ENCODE data around the gene CTBP2. TPM values are rescaled to one million over a fixed set of nuclear protein-coding genes. Genes with fewer than 3 reads are reported as not detected.

Gene CTBP2
- polyA plus RNA-seq, 1 donor (not counting 4 experiments of a cell fraction or from before 2014, with no cell fraction given) = 76.0 TPM

DNA sequence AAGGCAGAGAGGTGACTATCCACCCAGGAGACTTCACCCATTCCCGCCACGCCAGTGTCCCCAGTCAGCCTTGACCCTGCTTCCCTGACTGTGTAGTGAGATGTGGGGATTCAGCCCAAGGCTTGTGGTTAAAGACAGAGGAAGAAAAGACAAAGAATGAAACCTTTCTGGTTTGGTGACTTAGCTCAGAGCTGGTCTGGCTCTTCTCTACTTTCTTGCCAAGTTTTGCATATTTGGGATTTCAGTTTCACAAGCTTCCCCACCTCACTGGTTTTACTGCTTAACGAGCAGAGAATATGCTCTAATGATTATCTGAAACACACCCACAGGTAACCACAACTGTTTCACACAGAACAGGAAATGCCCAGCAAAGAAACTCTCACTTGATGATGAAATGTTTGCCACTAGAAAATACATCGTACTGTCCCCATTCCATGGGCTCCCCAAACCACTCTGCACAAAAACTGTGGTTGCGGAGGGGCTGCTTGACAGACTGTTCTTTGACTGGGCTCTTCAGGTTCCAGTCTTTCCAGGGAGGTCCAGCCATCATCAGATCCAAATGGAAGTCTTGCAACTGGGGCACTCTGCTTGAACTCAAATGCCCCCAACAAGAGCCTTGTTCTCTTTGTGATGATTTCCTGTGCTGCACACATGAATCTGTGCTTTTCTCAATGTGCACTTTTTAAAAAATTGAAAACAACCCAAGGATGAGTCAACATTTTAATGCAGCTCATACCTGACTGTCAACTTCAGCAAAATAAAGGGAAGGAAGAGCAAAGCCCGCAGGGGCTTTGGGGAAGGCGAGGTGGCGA lies 95.5 kb downstream of the CTBP2 start:
- Histone ChIP-seq H3K4me3 (ENCODE audit: control insufficient read depth in 2 of 3, extremely low read depth in 1 of 3, insufficient read depth in 2 of 3, low read depth in 1 of 3, low read length in 3 of 3) (peak overlapping the region in 2 of 3 experiments; percentile 48 to 61), H3K36me3 (ENCODE audit: control insufficient read depth in 2 of 2, extremely low read depth in 1 of 2, insufficient read depth in 2 of 2, low read length in 2 of 2) (peaks cover 13 to 18% of the 10 kb centered on the region in 2 experiments), H4K20me1 (ENCODE audit: control insufficient read depth, extremely low read depth, insufficient read depth, low read length) (peaks cover 18% of the 10 kb centered on the region), H3K9ac (ENCODE audit: control insufficient read depth, extremely low read depth, insufficient read depth, low read length) (peak overlapping the region; percentile 56), H3K27ac (ENCODE audit: control insufficient read depth, insufficient read depth, low read length) (peak overlapping the region; percentile 91), H3K79me2 (ENCODE audit: control insufficient read depth, insufficient read depth, low read length) (peaks cover 79% of the 10 kb centered on the region), H3K4me2 (ENCODE audit: control insufficient read depth, extremely low read depth, insufficient read depth, low read depth, low read length) (peak overlapping the region; percentile 77), H3K9me1 (ENCODE audit: control insufficient read depth, extremely low read depth, insufficient read depth, low read length) (peaks cover 4% of the 10 kb centered on the region), H3K27me3 (ENCODE audit: control insufficient read depth, extremely low read depth, insufficient read depth, low read length) (no peaks in the 10 kb centered on the region), H3K4me1 (ENCODE audit: control insufficient read depth, extremely low read depth, insufficient read depth, low read length) (peaks cover 38% of the 10 kb centered on the region), H2AFZ (ENCODE audit: control insufficient read depth, low read length) (no peak overlapping the region), H3K9me3 (ENCODE audit: control insufficient read depth, low read depth, low read length) (no peaks in the 10 kb centered on the region)
- dilution Hi-C loops (cut with MboI; ENCODE audit: extremely low pct_ligation_motif_present, low sequenced_read_pairs) = no loop called here
- DNase-seq (ENCODE audit: low read depth, low spot score) (peak; percentile 30), FAIRE-seq (peak; percentile 88)
- TF ChIP-seq EZH2 (IDR thresholded peaks at IDR 0.05; ENCODE audit: low read length) = no peak
- TF ChIP-seq, protein P1, sequence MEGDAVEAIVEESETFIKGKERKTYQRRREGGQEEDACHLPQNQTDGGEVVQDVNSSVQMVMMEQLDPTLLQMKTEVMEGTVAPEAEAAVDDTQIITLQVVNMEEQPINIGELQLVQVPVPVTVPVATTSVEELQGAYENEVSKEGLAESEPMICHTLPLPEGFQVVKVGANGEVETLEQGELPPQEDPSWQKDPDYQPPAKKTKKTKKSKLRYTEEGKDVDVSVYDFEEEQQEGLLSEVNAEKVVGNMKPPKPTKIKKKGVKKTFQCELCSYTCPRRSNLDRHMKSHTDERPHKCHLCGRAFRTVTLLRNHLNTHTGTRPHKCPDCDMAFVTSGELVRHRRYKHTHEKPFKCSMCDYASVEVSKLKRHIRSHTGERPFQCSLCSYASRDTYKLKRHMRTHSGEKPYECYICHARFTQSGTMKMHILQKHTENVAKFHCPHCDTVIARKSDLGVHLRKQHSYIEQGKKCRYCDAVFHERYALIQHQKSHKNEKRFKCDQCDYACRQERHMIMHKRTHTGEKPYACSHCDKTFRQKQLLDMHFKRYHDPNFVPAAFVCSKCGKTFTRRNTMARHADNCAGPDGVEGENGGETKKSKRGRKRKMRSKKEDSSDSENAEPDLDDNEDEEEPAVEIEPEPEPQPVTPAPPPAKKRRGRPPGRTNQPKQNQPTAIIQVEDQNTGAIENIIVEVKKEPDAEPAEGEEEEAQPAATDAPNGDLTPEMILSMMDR (optimal IDR thresholded peaks at IDR 0.05 in 1 of 3, IDR thresholded peaks at IDR 0.05 in 1 of 3, conservative IDR thresholded peaks at IDR 0.05 in 1 of 3; ENCODE audit: extremely low read depth in 1 of 3, insufficient read depth in 2 of 3, low read length in 3 of 3) = no peak

DNA sequence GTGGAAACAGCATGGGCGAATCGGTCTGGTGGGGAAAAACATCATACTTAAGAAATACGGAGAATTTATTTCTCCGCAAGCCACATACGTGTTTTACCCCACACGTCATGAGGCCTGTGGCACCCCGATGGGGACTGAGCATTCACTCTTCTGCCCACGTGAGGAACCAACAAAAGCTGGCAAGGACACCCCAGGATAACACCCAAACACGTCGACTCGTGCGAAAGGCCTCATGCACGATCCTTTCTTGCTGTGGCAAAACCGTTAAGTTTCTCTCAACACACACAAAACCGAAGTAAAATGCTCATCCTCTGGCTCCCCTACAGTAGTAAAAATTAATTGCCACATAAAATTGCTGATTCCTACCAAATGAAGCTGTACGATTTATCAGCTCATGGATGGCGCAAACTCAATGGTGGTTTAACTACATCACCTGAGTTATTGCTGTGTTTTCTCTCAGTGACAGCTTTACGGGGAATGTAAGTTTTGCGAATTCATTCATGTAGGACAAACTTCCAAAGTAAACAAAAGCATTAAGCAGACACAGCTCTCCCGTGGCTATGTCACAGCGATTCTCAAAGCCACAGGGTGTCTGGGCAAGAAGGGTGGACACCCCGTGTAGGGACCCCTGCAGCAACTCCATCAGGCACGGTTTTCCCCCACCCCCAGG lies 97.0 kb downstream of the CTBP2 start:
- DNase-seq (ENCODE audit: low read depth, low spot score) = no peak
- H4K20me1 ChIP-seq (ENCODE audit: control insufficient read depth, extremely low read depth, insufficient read depth, low read length) = peaks cover 20% of the 10 kb centered on the region
- no peak overlapping the region for H2AFZ ChIP-seq (ENCODE audit: control insufficient read depth, low read length)
- no peak overlapping the region for H3K4me3 ChIP-seq (ENCODE audit: control insufficient read depth in 2 of 3, extremely low read depth in 1 of 3, insufficient read depth in 2 of 3, low read depth in 1 of 3, low read length in 3 of 3)
- H3K79me2 ChIP-seq (ENCODE audit: control insufficient read depth, insufficient read depth, low read length) = peaks cover 79% of the 10 kb centered on the region
- H3K27me3 ChIP-seq (ENCODE audit: control insufficient read depth, extremely low read depth, insufficient read depth, low read length) = no peaks in the 10 kb centered on the region
- H3K4me1 ChIP-seq (ENCODE audit: control insufficient read depth, extremely low read depth, insufficient read depth, low read length) = peaks cover 38% of the 10 kb centered on the region
- no peak for FAIRE-seq
- no peak overlapping the region for H3K9ac ChIP-seq (ENCODE audit: control insufficient read depth, extremely low read depth, insufficient read depth, low read length)
- H3K36me3 ChIP-seq (ENCODE audit: control insufficient read depth in 2 of 2, extremely low read depth in 1 of 2, insufficient read depth in 2 of 2, low read length in 2 of 2) = peaks cover 10 to 18% of the 10 kb centered on the region in 2 experiments
- peaks cover 4% of the 10 kb centered on the region for H3K9me1 ChIP-seq (ENCODE audit: control insufficient read depth, extremely low read depth, insufficient read depth, low read length)
- no peak overlapping the region for H3K4me2 ChIP-seq (ENCODE audit: control insufficient read depth, extremely low read depth, insufficient read depth, low read depth, low read length)
- H3K27ac ChIP-seq (ENCODE audit: control insufficient read depth, insufficient read depth, low read length) = no peak overlapping the region
- dilution Hi-C loops (cut with MboI; ENCODE audit: extremely low pct_ligation_motif_present, low sequenced_read_pairs) = no loop called here
- no peaks in the 10 kb centered on the region for H3K9me3 ChIP-seq (ENCODE audit: control insufficient read depth, low read depth, low read length)
- no peak for TF ChIP-seq EZH2 (IDR thresholded peaks at IDR 0.05; ENCODE audit: low read length)
- TF ChIP-seq, protein P1 (optimal IDR thresholded peaks at IDR 0.05 in 1 of 3, IDR thresholded peaks at IDR 0.05 in 1 of 3, conservative IDR thresholded peaks at IDR 0.05 in 1 of 3; ENCODE audit: extremely low read depth in 1 of 3, insufficient read depth in 2 of 3, low read length in 3 of 3) = no peak

Measured in keratinocyte (primary cell).